ENCODE measurements around the gene BORCS5.

DNA sequence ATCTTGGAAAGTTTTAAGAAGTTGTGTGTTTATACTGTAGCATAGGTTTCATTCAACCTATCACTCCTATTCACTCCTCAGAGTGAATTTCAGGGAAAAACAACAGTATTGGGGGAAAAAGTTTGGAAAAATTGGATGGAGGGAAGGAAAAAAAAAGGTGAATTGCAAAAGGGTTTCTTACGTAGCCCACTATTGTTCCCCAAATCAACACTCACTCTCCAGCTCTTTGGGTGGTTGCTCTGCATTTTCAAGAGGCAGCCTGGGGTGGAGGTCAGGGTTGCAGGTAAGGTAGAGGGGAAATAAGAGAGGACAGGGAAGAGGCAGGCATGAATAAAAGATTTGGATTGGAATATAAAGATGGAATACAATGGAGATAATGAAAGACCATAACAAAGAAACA lies 42.3 kb downstream of the BORCS5 start:
- TF ChIP-seq, protein P1, sequence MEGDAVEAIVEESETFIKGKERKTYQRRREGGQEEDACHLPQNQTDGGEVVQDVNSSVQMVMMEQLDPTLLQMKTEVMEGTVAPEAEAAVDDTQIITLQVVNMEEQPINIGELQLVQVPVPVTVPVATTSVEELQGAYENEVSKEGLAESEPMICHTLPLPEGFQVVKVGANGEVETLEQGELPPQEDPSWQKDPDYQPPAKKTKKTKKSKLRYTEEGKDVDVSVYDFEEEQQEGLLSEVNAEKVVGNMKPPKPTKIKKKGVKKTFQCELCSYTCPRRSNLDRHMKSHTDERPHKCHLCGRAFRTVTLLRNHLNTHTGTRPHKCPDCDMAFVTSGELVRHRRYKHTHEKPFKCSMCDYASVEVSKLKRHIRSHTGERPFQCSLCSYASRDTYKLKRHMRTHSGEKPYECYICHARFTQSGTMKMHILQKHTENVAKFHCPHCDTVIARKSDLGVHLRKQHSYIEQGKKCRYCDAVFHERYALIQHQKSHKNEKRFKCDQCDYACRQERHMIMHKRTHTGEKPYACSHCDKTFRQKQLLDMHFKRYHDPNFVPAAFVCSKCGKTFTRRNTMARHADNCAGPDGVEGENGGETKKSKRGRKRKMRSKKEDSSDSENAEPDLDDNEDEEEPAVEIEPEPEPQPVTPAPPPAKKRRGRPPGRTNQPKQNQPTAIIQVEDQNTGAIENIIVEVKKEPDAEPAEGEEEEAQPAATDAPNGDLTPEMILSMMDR (conservative IDR thresholded peaks at IDR 0.05; ENCODE audit: low read depth in 2 of 2): no peak
- no peak for TF ChIP-seq EZH2phosphoT487 (IDR thresholded peaks at IDR 0.05; ENCODE audit: unreplicated experiment)
- no peak for TF ChIP-seq EZH2 (IDR thresholded peaks at IDR 0.05; ENCODE audit: low read depth, unreplicated experiment)
